GM19035 (cell line): ENCODE data around the gene SEMA7A.
A peak's percentile ranks its signal among the peaks of the same experiment; 100 is the strongest.

Experiments
- ATAC-seq: cut with Tn5 transposase; IDR thresholded peaks from one replicate; pipeline ENCODE4 v1.9.1; 2021; ENCODE audit not compliant: unreplicated experiment

Gene SEMA7A

GRCh38 chr15:74417670-74418069, 16.1 kb downstream of the SEMA7A start:
- no peak for ATAC-seq

GRCh38 chr15:74417225-74417624, 16.5 kb downstream of the SEMA7A start:
- ATAC-seq, result no peak

- no peak for ATAC-seq
Observed at GRCh38 chr15:74415966-74416916, 17.5 kb downstream of the SEMA7A start.

- no peak for ATAC-seq
Observed at GRCh38 chr15:74414603-74415338, 19.0 kb downstream of the SEMA7A start.

GRCh38 chr15:74414081-74414580, 19.6 kb downstream of the SEMA7A start:
- ATAC-seq, result no peak

- ATAC-seq, result no peak
Observed at GRCh38 chr15:74413350-74414080, 20.2 kb downstream of the SEMA7A start.

GRCh38 chr15:74412159-74412558, 21.6 kb downstream of the SEMA7A start:
- no peak for ATAC-seq

GRCh38 chr15:74411686-74412085, 22.1 kb downstream of the SEMA7A start:
- no peak for ATAC-seq

- ATAC-seq, result no peak
Observed at GRCh38 chr15:74410502-74410901, 23.3 kb downstream of the SEMA7A start.

GRCh38 chr15:74409225-74409624, 24.5 kb downstream of the SEMA7A start:
- ATAC-seq, result no peak

GRCh38 chr15:74408815-74409214, 24.9 kb downstream of the SEMA7A start:
- no peak for ATAC-seq

- ATAC-seq, result no peak
Observed at GRCh38 chr15:74408385-74408784, 25.4 kb downstream of the SEMA7A start.

GRCh38 chr15:74406992-74407705, 26.6 kb downstream of the SEMA7A start:
- ATAC-seq, result no peak

GRCh38 chr15:74406517-74406916, 27.2 kb downstream of the SEMA7A start:
- no peak for ATAC-seq

- no peak for ATAC-seq
Observed at GRCh38 chr15:74405823-74406222, 27.9 kb downstream of the SEMA7A start.

GRCh38 chr15:74403991-74404563, 29.7 kb downstream of the SEMA7A start:
- peak; percentile 25 for ATAC-seq

GRCh38 chr15:74403588-74403919, 30.2 kb downstream of the SEMA7A start:
- ATAC-seq, result peak; percentile 14

GRCh38 chr15:74402873-74403587, 30.7 kb downstream of the SEMA7A start:
- ATAC-seq, result peak; percentile 33

- ATAC-seq, result no peak
Observed at GRCh38 chr15:74402337-74402841, 31.4 kb downstream of the SEMA7A start.
